ENCODE data around the gene SAXO1.
"Not testable (repeated sequence)": the region's sequence is repeated elsewhere in the genome, so short reads cannot be mapped to it uniquely, and the experiment has no call there.

Gene SAXO1

DNA sequence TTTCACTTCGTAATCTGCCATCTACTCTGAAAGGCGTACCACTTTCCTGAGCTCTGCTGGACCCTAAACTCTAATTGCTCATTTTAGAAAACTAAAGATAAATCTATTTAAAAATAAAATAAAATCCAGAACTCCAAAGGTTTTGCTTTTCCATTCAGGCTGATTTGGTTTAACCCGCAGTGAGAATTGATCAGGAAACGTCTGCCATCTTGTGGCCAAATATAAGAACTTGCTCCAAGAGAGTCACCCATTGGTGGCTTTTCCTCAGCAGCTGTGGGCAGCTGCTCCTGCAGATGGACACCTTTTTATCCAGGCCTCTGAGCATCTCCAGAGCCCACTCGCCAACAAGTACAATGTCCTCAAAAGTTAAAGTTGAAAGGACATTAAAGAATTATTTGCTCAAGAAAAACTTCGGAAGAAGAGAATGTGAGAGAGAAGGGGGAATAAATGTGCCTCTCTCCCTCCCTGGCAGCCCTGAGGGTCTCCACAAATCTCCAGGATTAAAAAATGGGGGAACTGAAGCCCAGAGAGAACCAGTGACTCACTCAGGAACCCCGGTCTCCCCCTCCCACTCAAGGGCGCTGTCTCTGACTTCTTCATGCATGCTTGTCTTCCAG, 4.1 kb downstream of the SAXO1 start:
- H2BK15ac ChIP-seq (replicated peaks; ENCODE audit: low read depth): no peak overlapping the region
- no peak overlapping the region for H3K9ac ChIP-seq (ENCODE audit: low read length)
- H4K5ac ChIP-seq (ENCODE audit: low read length): no peak overlapping the region
- H3K4me3 ChIP-seq (ENCODE audit: low read length): no peak overlapping the region
- no peaks in the 10 kb centered on the region for H3K4me1 ChIP-seq (ENCODE audit: control insufficient read depth, low read depth, low read length)
- DNase-seq: peak; percentile 74
- H3K56ac ChIP-seq (ENCODE audit: low read length): no peak overlapping the region
- no peak overlapping the region for H3K27ac ChIP-seq (ENCODE audit: low read depth, low read length)
- H3K27me3 ChIP-seq (ENCODE audit: insufficient read depth, low read length, poor library complexity): no peaks in the 10 kb centered on the region
- H3K79me2 ChIP-seq (ENCODE audit: control insufficient read depth, insufficient read depth, low read length): no peaks in the 10 kb centered on the region
- WGBS (ENCODE audit: extremely low coverage, insufficient coverage, low lambda C conversion rate): no CpG with 5 or more reads among the region's 8 CpGs
- no peak overlapping the region for H2AK5ac ChIP-seq (ENCODE audit: low read length)
- no peak overlapping the region for H3K18ac ChIP-seq (ENCODE audit: low read length)
- no peak overlapping the region for H3K23ac ChIP-seq (ENCODE audit: low read length)
- H2BK120ac ChIP-seq (ENCODE audit: low read depth, low read length): no peak overlapping the region
- no peaks in the 10 kb centered on the region for H3K79me1 ChIP-seq (ENCODE audit: low read length)
- no peak overlapping the region for H2BK5ac ChIP-seq (ENCODE audit: low read length)
- no peak overlapping the region for H3K4me2 ChIP-seq (ENCODE audit: low read length)
- H3K36me3 ChIP-seq (ENCODE audit: control insufficient read depth, insufficient read depth, low read length): no peaks in the 10 kb centered on the region
- H4K8ac ChIP-seq (ENCODE audit: low read depth, low read length): no peak overlapping the region
- H3K4ac ChIP-seq (ENCODE audit: low read depth, low read length): no peak overlapping the region

- Histone ChIP-seq H3K23ac (ENCODE audit: low read length) (no peak overlapping the region), H3K79me2 (ENCODE audit: control insufficient read depth, insufficient read depth, low read length) (no peaks in the 10 kb centered on the region), H2BK15ac (replicated peaks; ENCODE audit: low read depth) (no peak overlapping the region), H3K4ac (ENCODE audit: low read depth, low read length) (no peak overlapping the region), H3K18ac (ENCODE audit: low read length) (no peak overlapping the region), H3K9ac (ENCODE audit: low read length) (no peak overlapping the region), H3K27ac (ENCODE audit: low read depth, low read length) (no peak overlapping the region), H4K5ac (ENCODE audit: low read length) (no peak overlapping the region), H2BK5ac (ENCODE audit: low read length) (no peak overlapping the region), H3K4me1 (ENCODE audit: control insufficient read depth, low read depth, low read length) (no peaks in the 10 kb centered on the region), H3K36me3 (ENCODE audit: control insufficient read depth, insufficient read depth, low read length) (no peaks in the 10 kb centered on the region), H2BK120ac (ENCODE audit: low read depth, low read length) (no peak overlapping the region), H3K27me3 (ENCODE audit: insufficient read depth, low read length, poor library complexity) (no peaks in the 10 kb centered on the region), H3K4me3 (ENCODE audit: low read length) (no peak overlapping the region), H3K79me1 (ENCODE audit: low read length) (no peaks in the 10 kb centered on the region), H4K8ac (ENCODE audit: low read depth, low read length) (no peak overlapping the region), H3K4me2 (ENCODE audit: low read length) (no peak overlapping the region), H3K56ac (ENCODE audit: low read length) (no peak overlapping the region), H2AK5ac (ENCODE audit: low read length) (no peak overlapping the region)
- no peak for DNase-seq
- no CpG with 5 or more reads among the region's 22 CpGs for whole genome bisulfite sequencing (ENCODE audit: extremely low coverage, insufficient coverage, low lambda C conversion rate)
Observed at GRCh38 chr9:19027825-19028224, 5.2 kb downstream of the SAXO1 start.

DNA sequence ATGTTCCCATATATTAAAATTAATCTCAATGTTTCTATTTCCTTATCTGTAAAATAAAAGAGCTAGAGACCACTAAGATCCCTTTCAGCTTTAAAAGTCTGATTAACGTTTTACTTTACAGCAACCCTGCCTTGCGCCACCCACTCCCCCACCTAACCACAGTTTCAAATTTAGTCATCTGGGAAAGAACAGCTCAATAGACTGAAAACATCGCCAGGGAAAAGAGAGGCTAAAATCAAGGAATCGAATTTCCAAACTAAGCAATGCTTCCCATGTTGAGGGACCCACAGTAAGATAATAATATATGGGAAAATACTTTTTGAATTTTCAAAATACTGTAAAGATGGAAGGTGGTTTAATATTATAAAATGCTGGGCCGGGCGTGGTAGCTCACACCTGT, 6.6 kb downstream of the SAXO1 start:
- H3K18ac ChIP-seq (ENCODE audit: low read length): no peak overlapping the region
- H3K36me3 ChIP-seq (ENCODE audit: control insufficient read depth, insufficient read depth, low read length): no peaks in the 10 kb centered on the region
- no peak overlapping the region for H3K9ac ChIP-seq (ENCODE audit: low read length)
- no peak overlapping the region for H3K4me2 ChIP-seq (ENCODE audit: low read length)
- H3K4ac ChIP-seq (ENCODE audit: low read depth, low read length): no peak overlapping the region
- WGBS (ENCODE audit: extremely low coverage, insufficient coverage, low lambda C conversion rate): no CpG with 5 or more reads among the region's 6 CpGs
- no peak overlapping the region for H3K27ac ChIP-seq (ENCODE audit: low read depth, low read length)
- H3K4me1 ChIP-seq (ENCODE audit: control insufficient read depth, low read depth, low read length): no peaks in the 10 kb centered on the region
- H3K23ac ChIP-seq (ENCODE audit: low read length): no peak overlapping the region
- no peaks in the 10 kb centered on the region for H3K79me2 ChIP-seq (ENCODE audit: control insufficient read depth, insufficient read depth, low read length)
- no peak overlapping the region for H2BK15ac ChIP-seq (replicated peaks; ENCODE audit: low read depth)
- no peak overlapping the region for H4K8ac ChIP-seq (ENCODE audit: low read depth, low read length)
- H2BK120ac ChIP-seq (ENCODE audit: low read depth, low read length): no peak overlapping the region
- no peaks in the 10 kb centered on the region for H3K27me3 ChIP-seq (ENCODE audit: insufficient read depth, low read length, poor library complexity)
- no peak for DNase-seq
- no peak overlapping the region for H3K56ac ChIP-seq (ENCODE audit: low read length)
- H2BK5ac ChIP-seq (ENCODE audit: low read length): no peak overlapping the region
- no peak overlapping the region for H2AK5ac ChIP-seq (ENCODE audit: low read length)
- H4K5ac ChIP-seq (ENCODE audit: low read length): no peak overlapping the region
- no peaks in the 10 kb centered on the region for H3K79me1 ChIP-seq (ENCODE audit: low read length)
- H3K4me3 ChIP-seq (ENCODE audit: low read length): no peak overlapping the region

GRCh38 chr9:19023078-19023477, 9.9 kb downstream of the SAXO1 start:
- H3K27me3 ChIP-seq (ENCODE audit: insufficient read depth, low read length, poor library complexity): no peaks in the 10 kb centered on the region
- no peak overlapping the region for H2AK5ac ChIP-seq (ENCODE audit: low read length)
- no peak overlapping the region for H3K27ac ChIP-seq (ENCODE audit: low read depth, low read length)
- H3K4me3 ChIP-seq (ENCODE audit: low read length): no peak overlapping the region
- no peaks in the 10 kb centered on the region for H3K4me1 ChIP-seq (ENCODE audit: control insufficient read depth, low read depth, low read length)
- no peak overlapping the region for H2BK120ac ChIP-seq (ENCODE audit: low read depth, low read length)
- H3K23ac ChIP-seq (ENCODE audit: low read length): no peak overlapping the region
- H4K8ac ChIP-seq (ENCODE audit: low read depth, low read length): no peak overlapping the region
- H3K18ac ChIP-seq (ENCODE audit: low read length): no peak overlapping the region
- no peak overlapping the region for H3K9ac ChIP-seq (ENCODE audit: low read length)
- DNase-seq: no peak
- no peak overlapping the region for H2BK15ac ChIP-seq (replicated peaks; ENCODE audit: low read depth)
- H3K36me3 ChIP-seq (ENCODE audit: control insufficient read depth, insufficient read depth, low read length): no peaks in the 10 kb centered on the region
- no peaks in the 10 kb centered on the region for H3K79me2 ChIP-seq (ENCODE audit: control insufficient read depth, insufficient read depth, low read length)
- no peak overlapping the region for H3K4ac ChIP-seq (ENCODE audit: low read depth, low read length)
- no peak overlapping the region for H3K4me2 ChIP-seq (ENCODE audit: low read length)
- no CpG with 5 or more reads among the region's 5 CpGs for WGBS (ENCODE audit: extremely low coverage, insufficient coverage, low lambda C conversion rate)
- H3K79me1 ChIP-seq (ENCODE audit: low read length): no peaks in the 10 kb centered on the region
- H3K56ac ChIP-seq (ENCODE audit: low read length): no peak overlapping the region
- no peak overlapping the region for H2BK5ac ChIP-seq (ENCODE audit: low read length)
- no peak overlapping the region for H4K5ac ChIP-seq (ENCODE audit: low read length)

DNA sequence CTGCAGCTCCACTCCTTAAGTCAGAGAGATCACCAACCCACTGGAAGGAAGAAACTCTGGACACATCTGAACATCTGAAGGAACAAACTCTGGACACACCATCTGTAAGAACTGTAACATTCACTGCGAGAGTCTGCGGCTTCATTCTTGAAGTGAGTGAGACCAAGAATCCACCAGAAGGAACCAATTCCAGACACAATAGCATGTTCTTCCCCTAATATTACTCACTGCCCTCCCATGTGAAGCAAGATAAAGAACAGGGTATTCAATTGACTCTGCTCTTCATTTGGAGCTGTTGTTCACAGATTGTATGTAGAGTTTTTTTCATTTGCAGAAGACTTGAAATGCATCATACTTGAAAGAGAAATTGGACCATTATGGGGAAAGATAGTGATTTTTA, 10.8 kb downstream of the SAXO1 start:
- H3K18ac ChIP-seq (ENCODE audit: low read length): no peak overlapping the region
- no peak overlapping the region for H3K23ac ChIP-seq (ENCODE audit: low read length)
- no peak overlapping the region for H3K4me2 ChIP-seq (ENCODE audit: low read length)
- no peak overlapping the region for H2AK5ac ChIP-seq (ENCODE audit: low read length)
- H3K4me1 ChIP-seq (ENCODE audit: control insufficient read depth, low read depth, low read length): no peaks in the 10 kb centered on the region
- no peaks in the 10 kb centered on the region for H3K27me3 ChIP-seq (ENCODE audit: insufficient read depth, low read length, poor library complexity)
- H2BK15ac ChIP-seq (replicated peaks; ENCODE audit: low read depth): no peak overlapping the region
- no peak overlapping the region for H4K8ac ChIP-seq (ENCODE audit: low read depth, low read length)
- H2BK120ac ChIP-seq (ENCODE audit: low read depth, low read length): no peak overlapping the region
- H3K4me3 ChIP-seq (ENCODE audit: low read length): no peak overlapping the region
- H3K27ac ChIP-seq (ENCODE audit: low read depth, low read length): no peak overlapping the region
- no peak overlapping the region for H3K9ac ChIP-seq (ENCODE audit: low read length)
- no peak overlapping the region for H4K5ac ChIP-seq (ENCODE audit: low read length)
- H3K79me1 ChIP-seq (ENCODE audit: low read length): no peaks in the 10 kb centered on the region
- H3K79me2 ChIP-seq (ENCODE audit: control insufficient read depth, insufficient read depth, low read length): no peaks in the 10 kb centered on the region
- no peaks in the 10 kb centered on the region for H3K36me3 ChIP-seq (ENCODE audit: control insufficient read depth, insufficient read depth, low read length)
- DNase-seq: no peak
- H2BK5ac ChIP-seq (ENCODE audit: low read length): no peak overlapping the region
- H3K4ac ChIP-seq (ENCODE audit: low read depth, low read length): no peak overlapping the region
- H3K56ac ChIP-seq (ENCODE audit: low read length): no peak overlapping the region
- WGBS (ENCODE audit: extremely low coverage, insufficient coverage, low lambda C conversion rate): no CpG with 5 or more reads among the region's 2 CpGs

- H3K9ac ChIP-seq (ENCODE audit: low read length); H2BK5ac ChIP-seq (ENCODE audit: low read length); H3K27me3 ChIP-seq (ENCODE audit: insufficient read depth, low read length, poor library complexity); H3K4me2 ChIP-seq (ENCODE audit: low read length); H3K4me3 ChIP-seq (ENCODE audit: low read length); H4K5ac ChIP-seq (ENCODE audit: low read length); H3K18ac ChIP-seq (ENCODE audit: low read length); H3K4ac ChIP-seq (ENCODE audit: low read depth, low read length); H4K8ac ChIP-seq (ENCODE audit: low read depth, low read length); H2BK120ac ChIP-seq (ENCODE audit: low read depth, low read length); H3K79me2 ChIP-seq (ENCODE audit: control insufficient read depth, insufficient read depth, low read length); H3K79me1 ChIP-seq (ENCODE audit: low read length); H2AK5ac ChIP-seq (ENCODE audit: low read length); H3K36me3 ChIP-seq (ENCODE audit: control insufficient read depth, insufficient read depth, low read length); H2BK15ac ChIP-seq (replicated peaks; ENCODE audit: low read depth); H3K4me1 ChIP-seq (ENCODE audit: control insufficient read depth, low read depth, low read length); H3K27ac ChIP-seq (ENCODE audit: low read depth, low read length); H3K23ac ChIP-seq (ENCODE audit: low read length); DNase-seq; H3K56ac ChIP-seq (ENCODE audit: low read length): not testable (repeated sequence)
- no CpG with 5 or more reads among the region's 2 CpGs for WGBS (ENCODE audit: extremely low coverage, insufficient coverage, low lambda C conversion rate)
Observed at GRCh38 chr9:19021649-19022048, 11.4 kb downstream of the SAXO1 start.
